ENCODE measurements around the gene ORM2. TPM values are rescaled to one million over a fixed set of nuclear protein-coding genes. Genes with fewer than 3 reads are reported as not detected.

Gene ORM2
- total RNA-seq, 4 donors from 2014 or later: 6.3 to 15.6 TPM; not detected in 2

GRCh38 chr9:114282926-114283325 is 46.7 kb upstream of the ORM2 start:
- ATAC-seq (no peak), DNase-seq (no peak)
- Histone ChIP-seq H3K4me3 (no peak overlapping the region), H3K36me3 (no peaks in the 10 kb centered on the region), H3K27ac (no peak overlapping the region), H3K9me3 (no peaks in the 10 kb centered on the region), H3K4me1 (no peaks in the 10 kb centered on the region), H3K27me3 (no peaks in the 10 kb centered on the region)
- no peak for TF ChIP-seq CTCF (IDR thresholded peaks at IDR 0.05 in 4 of 5, conservative IDR thresholded peaks at IDR 0.05 in 1 of 5)
- no peak for TF ChIP-seq POLR2A (IDR thresholded peaks at IDR 0.05)
- in situ Hi-C loops (cut with MboI; ENCODE audit: low sequenced_read_pairs in 4 of 4): loop anchor here in 3 of 4 donors (10.0 to 25.0 kb wide), 4 partner anchors 118 to 471 kb away; partner anchors contain the start of gene COL27A1 (in 1 of the 3)
- intact Hi-C loops (cut with DNase I; ENCODE audit: low total_unique reads): no loop called here

- Histone ChIP-seq H3K9me3 (no peaks in the 10 kb centered on the region), H3K4me3 (no peak overlapping the region), H3K36me3 (no peaks in the 10 kb centered on the region), H3K27me3 (no peaks in the 10 kb centered on the region), H3K27ac (no peak overlapping the region), H3K4me1 (no peaks in the 10 kb centered on the region)
- no peak for ATAC-seq
- TF ChIP-seq POLR2A (IDR thresholded peaks at IDR 0.05): no peak
- TF ChIP-seq CTCF (IDR thresholded peaks at IDR 0.05 in 4 of 5, conservative IDR thresholded peaks at IDR 0.05 in 1 of 5): no peak
- intact Hi-C loops (cut with DNase I; ENCODE audit: low total_unique reads): no loop called here
- peak in 1 of 2 donors; percentile 6 for DNase-seq
- in situ Hi-C loops (cut with MboI; ENCODE audit: low sequenced_read_pairs in 4 of 4): loop anchor here in 3 of 4 donors (10.0 to 25.0 kb wide), 4 partner anchors 119 to 471 kb away; partner anchors contain the start of gene COL27A1 (in 1 of the 3)
These were observed 46.0 kb upstream of the ORM2 start for GRCh38 chr9:114283551-114284111.

- Histone ChIP-seq H3K27me3 (no peaks in the 10 kb centered on the region), H3K4me3 (no peak overlapping the region), H3K27ac (no peak overlapping the region), H3K9me3 (no peaks in the 10 kb centered on the region), H3K4me1 (no peaks in the 10 kb centered on the region), H3K36me3 (no peaks in the 10 kb centered on the region)
- in situ Hi-C loops (cut with MboI; ENCODE audit: low sequenced_read_pairs in 4 of 4): loop anchor here in 3 of 4 donors (5.0 to 25.0 kb wide), 5 partner anchors 120 to 472 kb away; partner anchors contain the start of gene COL27A1 (in 1 of the 3)
- intact Hi-C loops (cut with DNase I; ENCODE audit: low total_unique reads): no loop called here
- DNase-seq: peak in 1 of 2 donors; percentile 2
- ATAC-seq: no peak
- no peak for TF ChIP-seq POLR2A (IDR thresholded peaks at IDR 0.05)
- TF ChIP-seq CTCF (IDR thresholded peaks at IDR 0.05 in 4 of 5, conservative IDR thresholded peaks at IDR 0.05 in 1 of 5): no peak
These were observed 45.2 kb upstream of the ORM2 start for GRCh38 chr9:114284316-114285060.

GRCh38 chr9:114285166-114285867 is 44.4 kb upstream of the ORM2 start:
- H3K4me3 ChIP-seq: no peak overlapping the region
- intact Hi-C loops (cut with DNase I; ENCODE audit: low total_unique reads) (no loop called here), in situ Hi-C loops (cut with MboI; ENCODE audit: low sequenced_read_pairs in 4 of 4) (loop anchor here in 3 of 4 donors (5.0 to 25.0 kb wide), 5 partner anchors 121 to 473 kb away; partner anchors contain the start of gene COL27A1 (in 1 of the 3))
- DNase-seq: peak in 1 of 2 donors; percentile 6
- H3K4me1 ChIP-seq: no peaks in the 10 kb centered on the region
- H3K9me3 ChIP-seq: no peaks in the 10 kb centered on the region
- H3K27ac ChIP-seq: no peak overlapping the region
- no peaks in the 10 kb centered on the region for H3K27me3 ChIP-seq
- no peak for TF ChIP-seq CTCF (IDR thresholded peaks at IDR 0.05 in 4 of 5, conservative IDR thresholded peaks at IDR 0.05 in 1 of 5)
- TF ChIP-seq POLR2A (IDR thresholded peaks at IDR 0.05): no peak
- no peaks in the 10 kb centered on the region for H3K36me3 ChIP-seq
- ATAC-seq: no peak
